H1 (cell line): Measurements from ENCODE around the gene WNT9B.

ENCODE experiments used
- CBX5 ChIP-seq: fragments of 300-800, 300-1000 bp; sonication (generic); IDR thresholded peaks from 2 replicates; pipeline ENCODE4 v1.7.1; 2016; ENCODE audit warnings: antibody characterized with exemption, low read length, low read depth
- CBX8 ChIP-seq: fragments of 300-800, 300-1000 bp; sonication (generic); IDR thresholded peaks from 2 replicates; pipeline ENCODE4 v1.7.1; 2016; ENCODE audit warnings: low read depth, low read length, borderline replicate concordance
- HDAC2 ChIP-seq, 2 experiments: fragments of 300-600 bp in 1 of 2; sonication (generic) in 1 of 2; IDR thresholded peaks; 2 replicates each; pipeline ENCODE4 v1.6.1; 2011 to 2012; ENCODE audit warnings: low read depth in 2 of 2, low read length in 2 of 2, mild to moderate bottlenecking in 2 of 2, moderate library complexity in 2 of 2, borderline replicate concordance in 1 of 2, inconsistent platforms in 1 of 2
- JUND ChIP-seq: IDR thresholded peaks from 2 replicates; pipeline ENCODE4 v1.6.1; 2011; ENCODE audit warnings: mild to moderate bottlenecking, improper control_type of control experiment, low read length
- SP2 ChIP-seq: IDR thresholded peaks from 2 replicates; pipeline ENCODE4 v1.6.1; 2012; ENCODE audit warnings: mild to moderate bottlenecking, low read length, inconsistent platforms
- TAF1 ChIP-seq: IDR thresholded peaks from 2 replicates; pipeline ENCODE4 v1.6.1; 2011; ENCODE audit warnings: mild to moderate bottlenecking, low read depth, low read length
- YY1 ChIP-seq: IDR thresholded peaks from 2 replicates; pipeline ENCODE4 v1.6.1; 2011; ENCODE audit warnings: low read depth, mild to moderate bottlenecking, low read length
- TF ChIP-seq, protein P1 (sequence below), 3 experiments: IDR thresholded peaks; 1 replicate in 2 of 3; 2 replicates in 1 of 3; pipeline versions ENCODE4 v1.5.1 to v1.6.1; 2011; ENCODE audit warnings: low read length in 3 of 3, mild to moderate bottlenecking in 3 of 3, inconsistent platforms in 2 of 3, low read depth in 1 of 3, moderate library complexity in 1 of 3; ENCODE audit not compliant: insufficient read depth in 1 of 3; ENCODE audit errors: control extremely low read depth in 1 of 3
- TF ChIP-seq, protein P2 (sequence below): IDR thresholded peaks from 2 replicates; pipeline ENCODE4 v1.6.1; 2012; ENCODE audit warnings: low read length, inconsistent platforms

- TF ChIP-seq TAF1 (no peak), CBX8 (no peak), SP2 (no peak), JUND (no peak), YY1 (no peak), HDAC2 (IDR thresholded peaks at IDR 0.05; ENCODE audit: borderline replicate concordance in 1 of 2, low read depth in 2 of 2, low read length in 2 of 2) (no peak), CBX5 (no peak)
- TF ChIP-seq, protein P1, sequence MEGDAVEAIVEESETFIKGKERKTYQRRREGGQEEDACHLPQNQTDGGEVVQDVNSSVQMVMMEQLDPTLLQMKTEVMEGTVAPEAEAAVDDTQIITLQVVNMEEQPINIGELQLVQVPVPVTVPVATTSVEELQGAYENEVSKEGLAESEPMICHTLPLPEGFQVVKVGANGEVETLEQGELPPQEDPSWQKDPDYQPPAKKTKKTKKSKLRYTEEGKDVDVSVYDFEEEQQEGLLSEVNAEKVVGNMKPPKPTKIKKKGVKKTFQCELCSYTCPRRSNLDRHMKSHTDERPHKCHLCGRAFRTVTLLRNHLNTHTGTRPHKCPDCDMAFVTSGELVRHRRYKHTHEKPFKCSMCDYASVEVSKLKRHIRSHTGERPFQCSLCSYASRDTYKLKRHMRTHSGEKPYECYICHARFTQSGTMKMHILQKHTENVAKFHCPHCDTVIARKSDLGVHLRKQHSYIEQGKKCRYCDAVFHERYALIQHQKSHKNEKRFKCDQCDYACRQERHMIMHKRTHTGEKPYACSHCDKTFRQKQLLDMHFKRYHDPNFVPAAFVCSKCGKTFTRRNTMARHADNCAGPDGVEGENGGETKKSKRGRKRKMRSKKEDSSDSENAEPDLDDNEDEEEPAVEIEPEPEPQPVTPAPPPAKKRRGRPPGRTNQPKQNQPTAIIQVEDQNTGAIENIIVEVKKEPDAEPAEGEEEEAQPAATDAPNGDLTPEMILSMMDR (IDR thresholded peaks at IDR 0.05; ENCODE audit: control extremely low read depth in 1 of 3, insufficient read depth in 1 of 3, low read depth in 1 of 3, low read length in 3 of 3), result no peak
- TF ChIP-seq, protein P2, sequence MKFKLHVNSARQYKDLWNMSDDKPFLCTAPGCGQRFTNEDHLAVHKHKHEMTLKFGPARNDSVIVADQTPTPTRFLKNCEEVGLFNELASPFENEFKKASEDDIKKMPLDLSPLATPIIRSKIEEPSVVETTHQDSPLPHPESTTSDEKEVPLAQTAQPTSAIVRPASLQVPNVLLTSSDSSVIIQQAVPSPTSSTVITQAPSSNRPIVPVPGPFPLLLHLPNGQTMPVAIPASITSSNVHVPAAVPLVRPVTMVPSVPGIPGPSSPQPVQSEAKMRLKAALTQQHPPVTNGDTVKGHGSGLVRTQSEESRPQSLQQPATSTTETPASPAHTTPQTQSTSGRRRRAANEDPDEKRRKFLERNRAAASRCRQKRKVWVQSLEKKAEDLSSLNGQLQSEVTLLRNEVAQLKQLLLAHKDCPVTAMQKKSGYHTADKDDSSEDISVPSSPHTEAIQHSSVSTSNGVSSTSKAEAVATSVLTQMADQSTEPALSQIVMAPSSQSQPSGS, result no peak
Observed at GRCh38 chr17:46847204-46848191, 3.9 kb upstream of the WNT9B start.
